ENCODE measurements around the gene C9orf50.
A peak's percentile ranks its signal among the peaks of the same experiment; 100 is the strongest.
"Not testable (repeated sequence)": the region's sequence is repeated elsewhere in the genome, so short reads cannot be mapped to it uniquely, and the experiment has no call there.

The C9orf50 gene

GRCh38 chr9:129648092-129648763 lies 27.3 kb upstream of the C9orf50 start:
- DNase-seq = peak; percentile 41

GRCh38 chr9:129647635-129648034 lies 26.7 kb upstream of the C9orf50 start:
- DNase-seq = no peak

DNA sequence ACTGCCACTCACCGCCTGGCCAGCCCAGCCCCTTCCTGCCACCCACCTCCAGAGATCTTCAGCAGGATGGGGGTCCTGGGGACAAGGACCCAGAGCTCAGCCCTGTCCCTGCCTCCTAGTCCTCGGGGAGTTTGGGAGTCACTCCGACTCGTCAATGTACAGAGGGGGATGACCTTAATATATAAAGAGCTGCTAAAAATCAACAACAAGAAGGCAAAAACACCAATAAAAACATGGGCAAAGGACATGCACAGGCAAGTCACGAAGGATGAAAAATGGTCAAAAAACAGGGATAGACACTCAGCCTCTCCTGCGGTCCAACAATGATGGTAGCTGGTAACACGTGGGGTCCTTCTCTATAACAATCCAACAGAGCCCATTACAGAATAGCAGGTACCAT lies 25.8 kb upstream of the C9orf50 start:
- DNase-seq = no peak

DNA sequence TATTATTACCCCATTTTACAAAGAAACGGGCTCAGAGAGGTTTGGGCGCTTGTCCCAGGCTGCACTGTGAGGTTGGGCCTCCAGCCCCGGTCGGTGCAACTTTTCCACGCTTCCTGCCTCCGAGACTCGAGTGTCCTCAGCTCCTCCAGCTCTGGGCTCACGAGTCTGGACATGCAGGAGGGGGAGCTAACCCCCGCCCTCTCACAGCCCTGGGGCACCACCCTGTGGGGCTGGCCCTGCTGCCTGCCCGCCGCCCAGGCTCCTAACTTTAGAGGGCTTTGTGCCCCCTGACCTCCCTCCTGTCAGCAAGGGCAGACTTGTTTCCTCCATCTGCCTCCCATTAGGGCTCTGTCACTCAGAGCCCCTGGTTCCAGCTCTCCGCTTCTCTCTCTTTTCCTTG lies 25.4 kb upstream of the C9orf50 start:
- no peak for DNase-seq

GRCh38 chr9:129644902-129645301 lies 24.0 kb upstream of the C9orf50 start:
- no peak for DNase-seq

- DNase-seq = no peak
Observed at GRCh38 chr9:129644365-129644764, 23.5 kb upstream of the C9orf50 start.

DNA sequence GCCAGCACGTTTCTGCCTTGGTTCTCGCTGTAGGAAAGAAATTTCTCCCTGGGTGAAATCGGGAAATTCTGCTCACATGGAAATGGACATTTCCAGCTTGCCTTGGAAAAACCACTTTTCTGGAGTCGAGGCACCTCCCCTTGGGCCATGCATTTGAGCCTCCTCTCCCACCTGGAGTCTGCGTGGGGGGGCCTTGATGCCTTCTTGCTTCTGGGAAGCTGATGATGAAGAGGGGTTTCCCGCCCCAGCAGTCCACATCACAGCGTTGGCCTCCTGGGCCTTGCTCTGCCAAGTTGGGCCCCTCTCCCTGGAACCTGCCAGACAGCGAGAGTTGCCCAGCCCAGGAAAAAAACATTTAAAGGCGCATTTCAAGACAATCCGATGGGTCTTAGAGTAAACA lies 22.8 kb upstream of the C9orf50 start:
- no peak for DNase-seq

DNA sequence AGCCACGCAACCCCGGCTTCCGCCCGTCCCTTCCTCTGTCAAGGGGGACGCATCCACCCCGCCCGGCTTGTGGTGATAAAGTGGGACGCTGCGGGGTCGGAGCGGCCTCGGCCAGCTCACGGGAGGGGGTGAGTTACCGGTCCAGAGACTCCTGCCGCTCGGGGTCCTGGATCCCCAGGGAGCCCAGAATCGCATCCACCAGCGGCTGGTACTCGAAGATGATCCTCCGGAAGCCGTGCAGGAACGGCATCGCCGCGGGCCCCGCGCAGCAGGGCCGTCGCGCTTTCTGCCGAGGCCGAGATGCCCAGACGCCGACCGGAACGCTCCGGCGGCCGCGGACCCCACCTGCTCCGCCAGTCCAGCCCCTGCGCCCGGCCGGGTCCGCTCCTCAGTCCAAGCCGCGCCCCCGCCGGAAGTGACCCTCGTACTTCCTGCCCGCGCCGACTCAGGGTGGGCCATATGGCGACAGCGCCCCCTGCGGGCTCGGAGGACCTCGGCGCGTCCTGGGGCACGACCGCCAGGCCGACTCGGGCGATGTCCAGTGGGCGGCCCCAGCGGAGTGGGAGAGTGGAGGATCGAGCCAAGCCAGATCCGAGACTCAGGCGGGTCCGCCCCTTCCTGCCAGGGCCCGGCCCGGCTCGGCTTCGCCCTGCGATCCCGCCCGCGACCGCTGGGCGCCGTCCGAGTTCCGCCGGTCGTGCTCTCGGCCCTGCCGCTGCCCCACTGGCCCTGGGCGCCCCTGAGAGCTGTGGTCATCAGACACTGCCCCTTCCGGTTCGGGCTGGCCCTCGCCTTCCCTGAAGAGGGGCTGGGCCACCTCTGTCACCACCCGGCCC lies 21.1 kb upstream of the C9orf50 start, which contains the start of gene ASB6:
ASB6 (minus strand) TSS at position 402 of the 836 bp plus-strand sequence; CDS start at position 250, 152 bp downstream.
- peak; percentile 99 for DNase-seq

GRCh38 chr9:129640871-129641749 lies 20.2 kb upstream of the C9orf50 start:
- DNase-seq = no peak

DNA sequence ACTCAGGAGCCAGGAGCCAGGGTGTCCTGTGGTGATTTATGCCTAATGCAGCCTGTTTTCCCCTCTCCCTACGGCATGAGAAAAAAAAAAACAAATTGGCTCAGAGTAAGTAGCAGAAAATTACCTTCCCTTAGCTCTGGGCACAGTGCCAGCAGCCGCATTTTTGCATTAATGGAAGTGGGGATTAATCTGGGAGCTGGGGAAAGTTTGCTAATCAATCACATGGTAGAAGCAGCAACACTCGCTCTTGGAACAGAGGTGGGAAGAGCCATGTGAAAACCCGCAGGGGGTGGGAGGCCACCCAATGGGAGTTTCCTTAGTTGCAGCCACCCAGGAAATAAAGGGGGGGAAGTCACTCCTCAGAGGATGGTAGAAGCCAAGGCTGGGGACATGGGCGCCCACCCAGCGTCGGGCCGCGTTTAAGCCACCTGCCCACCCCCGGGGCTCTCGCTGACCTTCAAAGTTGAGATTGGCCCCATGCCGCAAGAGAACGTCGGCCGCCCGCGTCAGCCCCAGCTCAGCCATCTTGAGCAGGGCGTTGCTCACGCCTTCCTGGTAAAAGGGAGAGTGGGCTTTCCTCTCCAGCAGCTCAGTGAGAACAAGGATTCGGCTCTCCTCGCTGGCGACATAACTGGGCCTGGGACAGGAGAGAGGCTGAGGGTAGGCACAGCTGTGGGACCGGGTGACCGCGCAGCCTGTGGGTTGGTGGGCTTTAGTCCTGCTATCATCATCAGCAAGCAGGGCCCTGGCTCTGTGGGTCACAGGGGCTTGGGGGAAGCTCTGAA lies 19.4 kb upstream of the C9orf50 start:
- DNase-seq = peak; percentile 71

DNA sequence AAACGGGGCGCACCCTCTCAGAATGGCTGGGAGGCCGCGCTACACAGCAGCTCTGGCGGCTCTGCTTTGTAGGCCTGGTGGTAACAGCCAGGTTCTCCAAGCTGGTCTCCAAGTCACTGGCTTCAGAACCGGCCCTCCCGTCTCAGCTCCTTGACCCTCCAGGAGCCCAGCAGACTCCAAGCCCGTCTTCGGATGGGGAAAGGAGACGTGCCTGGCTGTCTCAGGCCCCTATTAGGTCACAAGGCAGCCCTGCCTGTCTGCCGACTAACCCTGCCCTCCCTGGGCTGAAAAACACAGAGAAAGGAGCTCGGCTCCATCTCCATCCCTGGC lies 18.8 kb upstream of the C9orf50 start:
- DNase-seq = no peak

DNA sequence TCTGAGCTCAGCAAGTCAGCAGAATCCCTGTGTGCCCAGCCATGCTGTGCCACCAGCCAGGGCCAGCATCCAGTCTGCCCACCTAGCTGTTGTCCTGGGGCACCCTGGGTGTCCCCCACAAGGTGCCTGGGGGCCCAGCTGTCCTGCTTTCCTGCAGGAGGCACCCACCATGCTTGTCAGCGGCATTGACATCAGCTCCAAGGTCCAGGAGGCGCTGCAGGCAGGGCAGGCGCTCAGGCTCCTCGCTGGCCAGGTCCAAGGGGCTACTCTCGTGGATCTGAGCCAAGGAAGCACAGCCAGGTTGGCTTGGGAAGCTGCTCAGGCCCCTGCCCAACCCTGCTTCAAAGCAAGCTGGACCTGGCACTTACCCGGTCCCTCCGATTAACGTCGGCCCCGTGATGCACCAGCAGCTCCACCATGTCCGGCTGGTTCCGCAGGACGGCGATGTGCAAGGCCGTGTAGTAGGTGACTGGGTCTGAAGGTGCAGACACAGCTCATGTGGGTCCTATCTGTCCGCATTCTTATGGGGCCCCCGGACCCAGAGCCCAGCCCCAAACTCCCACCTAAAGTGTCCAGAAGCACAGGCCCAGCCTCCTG lies 18.2 kb upstream of the C9orf50 start:
- DNase-seq = no peak

GRCh38 chr9:129637673-129638439 lies 17.0 kb upstream of the C9orf50 start:
- DNase-seq = no peak

DNA sequence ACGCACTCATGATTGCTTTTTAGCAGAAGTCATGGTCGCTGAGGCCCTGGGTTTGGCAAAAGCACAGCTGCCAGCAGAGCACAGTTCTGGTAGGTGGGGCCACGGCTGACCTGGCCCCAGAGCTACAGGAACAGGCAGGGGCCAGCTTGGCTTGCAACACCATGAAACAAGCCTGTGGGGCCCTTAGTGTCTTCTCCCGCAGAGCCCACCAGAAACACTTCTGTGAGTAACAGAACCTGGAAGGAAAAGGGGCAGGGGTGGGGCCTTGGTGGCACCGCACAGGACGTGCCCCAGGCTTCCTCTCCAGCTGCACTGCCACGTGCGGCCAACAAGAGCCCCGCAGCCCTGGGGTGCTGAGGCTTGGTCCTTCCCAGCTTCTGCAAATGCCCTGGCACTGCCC lies 16.2 kb upstream of the C9orf50 start:
- DNase-seq = no peak

DNA sequence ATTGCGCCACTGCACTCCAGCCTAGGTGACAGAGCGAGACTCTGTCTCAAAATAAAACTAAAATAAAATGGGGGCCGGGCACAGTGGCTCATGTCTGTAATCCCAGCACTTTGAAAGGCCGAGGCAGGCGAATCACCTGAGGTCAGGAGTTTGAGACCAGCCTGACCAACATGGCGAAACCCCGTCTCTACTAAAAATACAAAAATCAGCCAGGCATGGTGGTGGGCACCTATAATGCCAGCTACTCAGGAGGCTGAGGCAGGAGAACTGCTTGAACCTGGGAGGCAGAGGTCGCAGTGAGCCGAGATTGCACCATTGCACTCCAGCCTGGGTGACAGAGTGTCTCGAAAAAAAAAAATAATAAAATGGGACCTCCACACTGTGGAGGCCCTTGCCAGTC lies 15.4 kb upstream of the C9orf50 start:
- not testable (repeated sequence) for DNase-seq

DNA sequence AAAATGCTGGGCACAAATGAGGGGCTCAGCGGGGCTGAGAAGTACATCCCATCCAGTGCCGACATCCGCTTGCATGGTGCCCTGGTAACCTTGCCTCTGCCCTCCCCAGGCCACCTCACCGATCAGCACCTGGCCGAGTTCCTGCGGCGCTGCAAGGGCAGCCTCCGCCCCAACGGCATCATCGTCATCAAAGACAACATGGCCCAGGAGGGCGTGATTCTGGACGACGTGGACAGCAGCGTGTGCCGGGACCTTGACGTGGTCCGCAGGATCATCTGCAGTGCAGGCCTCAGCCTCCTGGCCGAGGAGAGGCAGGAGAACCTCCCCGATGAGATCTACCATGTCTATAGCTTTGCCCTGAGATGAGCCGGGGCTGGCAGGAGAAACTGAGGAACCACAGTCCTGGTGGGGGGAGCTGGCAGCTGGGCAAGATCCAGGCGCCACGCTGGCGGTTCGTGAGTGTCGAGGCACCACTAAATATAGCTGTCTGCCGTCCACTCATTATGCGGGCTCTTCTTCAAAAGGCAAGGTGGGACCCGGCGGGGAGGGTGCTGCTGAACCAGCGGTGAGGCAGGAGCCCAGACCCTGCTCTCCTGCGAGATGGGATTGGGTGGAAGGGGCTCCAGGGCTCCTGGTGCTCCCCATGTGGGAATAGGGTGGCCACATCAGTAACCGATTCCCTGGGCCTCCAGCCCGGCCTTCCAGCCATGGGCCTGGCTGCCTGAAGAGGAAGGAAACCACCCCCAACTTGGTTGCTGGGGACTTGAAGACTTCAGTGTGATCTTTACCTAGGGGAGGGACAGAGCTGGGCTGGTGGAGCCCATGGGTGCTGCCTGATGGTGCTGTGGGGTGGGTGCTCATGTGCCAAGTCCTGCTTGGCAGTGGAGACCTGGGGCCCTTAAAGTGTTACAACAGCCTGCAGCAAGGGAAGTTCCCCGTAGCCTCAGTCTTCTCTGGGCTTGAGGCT lies 14.5 kb upstream of the C9orf50 start:
- DNase-seq = no peak

DNA sequence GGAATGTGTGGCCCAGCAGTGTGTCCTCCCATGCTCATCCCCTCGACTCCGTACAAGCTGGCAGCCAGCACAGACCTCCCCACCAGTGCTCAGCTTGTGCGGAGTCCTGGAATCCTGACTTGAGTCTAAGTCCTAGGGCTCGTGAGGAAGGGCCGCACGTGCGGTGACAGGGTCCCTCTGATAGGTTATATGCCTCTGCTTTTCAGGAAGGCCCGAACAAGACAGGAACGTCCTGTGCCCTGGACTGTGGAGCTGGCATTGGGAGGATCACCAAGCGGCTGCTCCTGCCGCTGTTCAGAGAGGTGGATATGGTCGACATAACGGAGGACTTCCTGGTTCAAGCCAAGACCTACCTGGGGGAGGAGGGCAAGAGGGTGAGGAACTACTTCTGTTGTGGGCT lies 12.9 kb upstream of the C9orf50 start:
- DNase-seq = no peak

GRCh38 chr9:129633207-129633606 lies 12.3 kb upstream of the C9orf50 start:
- no peak for DNase-seq

DNA sequence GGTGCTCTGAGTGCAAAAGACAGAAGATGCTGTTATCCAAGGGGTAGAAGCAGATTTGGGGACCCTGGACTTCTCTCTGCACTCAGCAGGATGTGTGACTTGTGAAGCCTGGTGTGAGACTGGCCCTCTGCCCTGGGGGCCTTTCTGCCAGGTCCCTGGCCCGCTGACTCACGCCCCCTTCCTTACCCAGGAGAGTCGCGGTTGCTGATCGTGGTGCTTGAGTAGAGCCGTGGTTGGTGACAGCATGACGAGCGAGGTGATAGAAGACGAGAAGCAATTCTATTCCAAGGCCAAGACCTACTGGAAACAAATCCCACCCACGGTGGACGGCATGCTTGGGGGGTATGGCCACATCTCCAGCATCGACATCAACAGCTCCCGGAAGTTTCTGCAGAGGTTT lies 11.6 kb upstream of the C9orf50 start:
- DNase-seq = no peak

DNA sequence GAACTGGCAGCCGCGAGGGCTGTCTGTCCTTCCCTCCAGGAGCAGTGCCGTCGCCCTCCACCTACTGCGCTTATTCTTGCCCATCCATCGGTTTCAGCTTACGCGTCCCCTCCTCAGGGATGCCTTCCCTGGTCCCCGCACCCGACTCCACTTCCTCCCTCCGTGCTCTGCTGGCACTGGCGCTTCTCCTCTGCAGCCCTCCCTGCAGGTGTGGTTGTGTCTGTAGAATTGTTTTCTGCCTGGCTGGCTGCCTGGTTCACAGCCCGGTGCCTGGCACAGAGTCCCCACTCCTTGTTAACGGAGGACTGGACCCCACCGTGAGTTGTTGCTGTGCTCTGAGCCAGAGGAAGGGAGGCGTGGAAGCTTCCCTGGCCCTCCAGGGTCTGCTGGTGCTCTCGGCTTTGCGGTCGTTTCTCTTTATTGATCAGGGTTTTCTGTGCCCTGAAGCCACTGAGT lies 10.8 kb upstream of the C9orf50 start:
- DNase-seq = no peak

Data from eye (tissue), 1 donor.